ENCODE results near the gene LPIN3.

Gene LPIN3

DNA sequence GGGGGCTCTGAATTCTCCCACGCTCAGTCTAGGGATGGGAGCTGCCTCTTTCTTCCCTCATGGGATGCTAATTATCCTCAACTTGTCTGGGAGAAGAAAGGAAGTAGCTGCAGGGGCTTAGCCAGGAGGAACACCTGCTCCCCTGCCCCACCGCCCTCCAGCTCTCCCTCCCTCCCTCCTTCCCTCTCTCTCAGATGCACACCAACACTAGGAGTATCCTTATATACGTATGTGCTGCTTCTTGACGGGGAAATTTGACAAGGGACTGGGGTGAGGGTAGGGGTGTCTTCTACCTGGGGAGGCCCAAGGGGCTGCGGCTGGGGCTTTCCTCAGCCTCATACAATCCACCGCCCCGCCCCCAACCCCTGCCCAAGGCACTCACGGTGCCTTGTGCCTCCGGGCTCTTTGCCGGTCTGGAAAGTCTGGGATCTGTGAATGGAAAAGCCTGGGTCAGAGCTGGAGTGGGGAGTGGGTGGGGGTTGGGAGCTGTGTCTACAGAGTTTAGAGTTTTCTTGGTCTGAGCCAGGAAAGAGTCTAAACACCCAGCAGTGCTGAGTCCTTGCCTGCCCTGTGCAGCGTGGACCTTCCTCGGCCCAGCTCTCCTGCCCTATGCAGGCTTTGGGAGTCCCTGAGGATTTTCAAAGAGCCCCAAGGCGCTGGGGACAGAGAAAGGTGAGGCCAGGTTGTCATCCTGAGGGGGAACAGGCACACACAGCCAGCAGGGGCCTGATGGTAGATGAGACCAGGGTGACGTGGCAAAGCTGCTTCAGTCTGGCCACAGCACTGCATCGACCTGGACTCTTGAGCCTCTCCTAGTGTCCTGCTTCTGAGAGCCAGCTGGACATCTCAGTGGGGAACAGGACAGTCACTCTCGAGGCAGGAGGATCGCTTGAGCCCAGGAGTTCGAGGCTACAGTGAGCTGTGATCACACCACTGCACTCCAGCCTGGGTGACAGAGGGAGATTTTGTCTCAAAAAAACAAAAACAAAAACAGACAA, 55.3 kb downstream of the LPIN3 start:
- no peak for DNase-seq

DNA sequence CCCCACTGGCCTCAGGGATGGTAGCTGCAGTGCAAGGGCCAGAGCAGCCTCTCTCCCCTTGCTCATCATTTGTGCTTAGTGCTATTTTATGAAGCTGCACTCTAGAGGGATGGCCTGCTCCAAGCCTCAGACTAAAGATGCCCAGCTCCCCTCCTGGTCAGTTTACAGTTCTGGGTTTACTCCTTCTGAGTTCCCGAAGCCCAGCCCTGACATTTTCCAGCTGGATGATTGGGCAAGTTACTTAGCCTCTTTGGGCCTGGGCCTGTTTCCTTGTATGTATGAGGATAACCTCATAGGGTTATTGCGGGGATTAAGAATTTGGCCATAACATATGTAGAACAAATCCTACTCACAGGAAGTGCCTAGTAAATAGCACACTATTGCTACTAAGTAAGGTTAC, 57.8 kb downstream of the LPIN3 start:
- no peak for DNase-seq

DNA sequence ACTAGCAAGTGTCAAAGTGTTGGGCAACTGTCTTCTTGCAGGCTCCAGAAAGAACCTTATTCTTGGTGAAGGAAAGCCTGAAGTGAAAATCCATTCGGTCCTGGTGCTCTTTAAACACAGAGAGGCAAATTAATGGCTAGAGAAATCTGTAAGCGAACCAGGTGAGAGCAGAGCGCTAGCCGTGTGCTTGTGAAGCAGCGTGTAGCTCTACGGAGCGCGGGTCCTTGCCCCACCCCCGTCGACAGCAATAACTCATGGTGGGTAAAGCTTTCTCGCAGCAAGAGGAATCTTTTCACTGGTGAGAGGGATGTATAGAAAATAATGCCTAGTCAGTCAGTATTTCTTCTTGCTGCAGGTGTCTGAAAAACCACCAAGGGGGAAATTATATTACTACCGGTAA, 63.0 kb downstream of the LPIN3 start:
- no peak for DNase-seq

DNA sequence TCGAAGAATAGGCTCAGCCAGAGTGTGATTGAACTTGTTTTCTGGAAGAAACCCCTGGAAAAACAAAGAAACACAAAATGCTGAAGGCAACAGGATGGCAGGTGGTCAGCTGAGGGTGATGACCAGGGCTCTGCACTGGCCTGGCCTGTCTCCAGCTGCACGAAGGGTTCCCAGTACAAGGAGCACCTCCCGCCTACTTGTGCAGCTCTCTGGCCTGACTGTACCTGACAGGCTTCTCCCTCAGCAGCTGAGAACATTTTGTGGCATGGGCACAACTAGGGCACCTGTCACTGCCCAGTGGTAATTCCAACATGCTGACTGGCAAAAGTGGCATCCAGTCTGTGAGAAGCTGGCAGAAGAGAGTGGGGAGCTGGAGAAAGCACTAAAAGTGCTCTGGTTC, 64.8 kb downstream of the LPIN3 start:
- DNase-seq, result no peak

GRCh38 chr20:41406353-41406752, 65.7 kb downstream of the LPIN3 start:
- no peak for DNase-seq

- DNase-seq, result no peak
Observed at GRCh38 chr20:41406896-41407444, 66.3 kb downstream of the LPIN3 start.

GRCh38 chr20:41407607-41408006, 67.0 kb downstream of the LPIN3 start:
- no peak for DNase-seq

- DNase-seq, result no peak
Observed at GRCh38 chr20:41408156-41408794, 67.7 kb downstream of the LPIN3 start.

DNA sequence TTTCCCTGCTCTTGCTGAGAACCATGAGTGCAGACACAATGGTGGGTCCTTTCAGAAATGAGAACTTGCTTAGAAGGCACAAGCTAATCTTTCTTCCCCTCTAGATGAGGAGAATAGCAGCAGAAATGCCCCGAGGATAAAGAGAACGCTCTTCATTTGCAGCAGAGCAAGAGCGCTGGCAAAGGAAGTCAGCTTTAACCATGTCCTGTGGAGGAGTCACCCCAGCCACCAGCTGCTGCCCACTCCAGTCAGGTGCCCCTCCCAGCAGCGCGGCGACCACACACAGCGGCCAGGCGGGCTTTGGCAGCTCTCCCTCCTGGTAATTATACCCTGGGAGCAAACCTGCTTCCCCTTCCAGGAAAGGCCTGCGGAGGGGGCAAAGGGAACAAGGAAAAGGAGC, 68.4 kb downstream of the LPIN3 start:
- DNase-seq, result no peak

All from CD4-positive, alpha-beta T cell treated with Interleukin-4 for 4 hours (primary cell).